ENCODE measurements around the gene MYLK4.
A peak's percentile ranks its signal among the peaks of the same experiment; 100 is the strongest.

MYLK4 gene

DNA sequence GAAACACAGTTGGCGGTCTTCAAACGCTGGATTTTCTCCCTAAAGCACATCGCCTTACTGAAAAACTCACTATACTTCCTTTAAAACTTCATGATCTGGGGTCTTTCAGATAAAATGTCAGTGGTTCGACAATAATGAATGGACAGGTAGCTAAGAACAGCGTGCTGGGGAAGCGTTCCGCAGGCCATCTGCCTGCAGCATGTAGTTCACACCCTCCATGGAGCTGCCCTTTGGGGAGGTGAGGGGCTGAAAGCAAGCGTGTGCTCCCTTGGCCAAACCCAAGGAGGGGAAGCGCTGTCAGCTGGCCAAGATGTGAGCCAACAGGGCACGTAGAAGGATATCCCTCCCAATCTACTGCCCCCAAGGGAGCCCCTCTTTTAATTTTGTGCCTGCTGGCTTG, 20.8 kb downstream of the MYLK4 start:
- H3K27me3 Mint-ChIP-seq: peaks cover 5% of the 10 kb centered on the region
- intact Hi-C loops (cut with micrococcal nuclease): no loop called here
- H3K27ac Mint-ChIP-seq: no peak overlapping the region
- H3K4me3 Mint-ChIP-seq: no peak overlapping the region
- H3K9me3 Mint-ChIP-seq: no peaks in the 10 kb centered on the region
- H3K36me3 Mint-ChIP-seq (ENCODE audit: low read depth): no peaks in the 10 kb centered on the region
- peaks cover 50% of the 10 kb centered on the region for H3K4me1 Mint-ChIP-seq (ENCODE audit: low read depth)

DNA sequence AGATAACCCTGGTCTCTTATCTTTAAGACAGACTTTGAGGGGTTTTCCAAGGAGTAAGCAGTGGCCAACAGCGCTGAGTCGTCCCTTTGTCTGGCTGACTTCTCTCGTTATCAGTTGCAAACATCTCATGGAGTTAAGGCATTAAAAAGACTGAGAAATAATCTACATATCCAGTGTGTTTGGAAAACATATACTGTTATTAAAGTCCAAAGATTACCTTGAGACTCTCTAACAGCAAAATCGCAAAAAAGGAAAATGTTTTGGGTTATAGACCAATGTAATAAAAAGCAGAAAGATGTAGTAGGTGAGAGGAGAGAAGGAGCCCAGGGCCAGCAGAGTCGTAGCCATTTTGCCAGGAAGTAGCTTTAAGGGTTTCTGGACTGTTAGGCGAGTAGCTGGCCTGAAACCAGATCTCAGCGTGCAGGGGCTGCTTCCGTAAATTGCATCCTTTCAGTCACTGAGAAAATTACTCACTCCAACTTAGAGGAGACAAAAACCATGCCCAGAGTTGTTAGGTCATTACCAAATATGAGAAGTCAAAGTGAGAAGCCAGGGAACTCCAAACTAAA, 24.6 kb downstream of the MYLK4 start:
- H3K4me3 Mint-ChIP-seq: no peak overlapping the region
- H3K36me3 Mint-ChIP-seq (ENCODE audit: low read depth): no peaks in the 10 kb centered on the region
- intact Hi-C loops (cut with micrococcal nuclease): no loop called here
- peak overlapping the region; percentile 75 for H3K27ac Mint-ChIP-seq
- H3K4me1 Mint-ChIP-seq (ENCODE audit: low read depth): peaks cover 38% of the 10 kb centered on the region
- peaks cover 5% of the 10 kb centered on the region for H3K27me3 Mint-ChIP-seq
- H3K9me3 Mint-ChIP-seq: no peaks in the 10 kb centered on the region

DNA sequence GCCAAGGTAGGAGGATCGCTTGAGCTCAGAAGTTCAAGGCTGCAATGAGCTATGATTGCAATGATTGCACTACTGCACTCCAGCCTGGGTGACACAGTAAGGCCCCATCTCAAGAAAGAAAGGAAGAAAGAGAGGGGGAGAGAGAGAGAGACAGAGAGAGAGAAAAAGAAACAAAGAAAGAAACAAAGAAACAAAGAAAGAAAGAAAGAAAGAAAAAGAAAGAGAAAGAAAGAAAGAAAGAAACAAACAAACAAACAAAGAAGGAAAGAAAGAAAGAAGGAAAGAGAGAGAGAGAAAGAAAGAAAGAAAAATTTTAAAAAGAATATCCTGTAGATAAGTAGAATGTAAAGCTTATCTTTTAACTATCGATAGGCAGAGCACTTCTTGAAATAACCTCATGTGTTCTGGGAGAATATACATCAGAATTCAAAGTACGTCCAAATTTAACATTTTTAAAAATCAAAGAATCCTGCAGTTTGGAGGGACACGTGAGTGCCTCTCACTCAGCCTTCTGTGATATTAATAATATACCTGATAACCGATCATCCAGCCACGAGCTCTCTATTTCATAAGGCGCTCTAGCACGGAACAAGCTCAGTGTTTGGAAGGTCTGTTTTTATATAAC, 25.2 kb downstream of the MYLK4 start:
- intact Hi-C loops (cut with micrococcal nuclease): no loop called here
- Mint-ChIP-seq H3K4me3 (no peak overlapping the region), H3K9me3 (no peaks in the 10 kb centered on the region), H3K27ac (peak overlapping the region; percentile 75), H3K4me1 (ENCODE audit: low read depth) (peaks cover 38% of the 10 kb centered on the region), H3K36me3 (ENCODE audit: low read depth) (no peaks in the 10 kb centered on the region), H3K27me3 (peaks cover 5% of the 10 kb centered on the region)

DNA sequence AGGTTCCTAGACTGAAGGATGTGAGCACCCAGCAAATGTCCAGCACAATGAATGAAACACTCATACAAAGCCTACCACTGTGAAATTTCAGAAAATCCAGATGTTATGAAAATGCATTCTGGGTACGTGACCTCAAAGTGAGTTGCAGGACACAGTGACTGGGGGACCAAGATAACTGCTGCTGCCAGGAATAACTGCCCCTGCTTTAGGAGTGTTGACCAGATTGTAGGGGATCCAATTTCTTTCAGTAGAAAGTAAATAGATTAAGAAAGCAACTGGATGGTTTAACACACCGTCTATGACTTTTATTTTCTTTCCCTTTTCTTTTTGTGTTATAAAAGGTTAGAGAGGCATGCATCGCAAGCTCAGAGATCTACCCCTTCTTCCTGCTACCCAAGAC, 29.5 kb downstream of the MYLK4 start:
- intact Hi-C loops (cut with micrococcal nuclease): no loop called here

DNA sequence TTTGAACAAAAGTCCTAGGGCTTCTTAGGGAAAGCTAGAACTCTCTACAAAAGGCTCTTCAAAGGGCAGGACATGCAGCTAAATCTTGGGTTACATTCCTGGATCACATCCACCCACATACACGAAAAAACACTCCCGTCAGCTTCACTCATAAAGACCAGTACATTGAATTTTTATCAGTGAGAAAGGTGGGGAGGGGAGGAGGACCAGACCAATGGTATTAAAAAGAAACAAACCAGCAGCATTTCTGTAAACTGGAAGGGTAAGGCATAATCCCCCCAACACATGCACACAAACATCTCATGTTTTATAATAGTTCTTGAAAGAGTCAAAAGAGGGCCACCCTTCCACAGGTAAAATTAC, 31.6 kb downstream of the MYLK4 start:
- no peaks in the 10 kb centered on the region for H3K27me3 Mint-ChIP-seq
- H3K4me3 Mint-ChIP-seq: no peak overlapping the region
- H3K4me1 Mint-ChIP-seq (ENCODE audit: low read depth): peaks cover 25% of the 10 kb centered on the region
- intact Hi-C loops (cut with micrococcal nuclease): no loop called here
- no peaks in the 10 kb centered on the region for H3K36me3 Mint-ChIP-seq (ENCODE audit: low read depth)
- no peak overlapping the region for H3K27ac Mint-ChIP-seq
- H3K9me3 Mint-ChIP-seq: no peaks in the 10 kb centered on the region

More for the DNA sequence above, 29.5 kb downstream of the MYLK4 start:
- peaks cover 37% of the 10 kb centered on the region for H3K4me1 Mint-ChIP-seq (ENCODE audit: low read depth)
- H3K27me3 Mint-ChIP-seq: no peaks in the 10 kb centered on the region
- no peak overlapping the region for H3K4me3 Mint-ChIP-seq
- H3K27ac Mint-ChIP-seq: no peak overlapping the region
- no peaks in the 10 kb centered on the region for H3K36me3 Mint-ChIP-seq (ENCODE audit: low read depth)
- H3K9me3 Mint-ChIP-seq: no peaks in the 10 kb centered on the region

DNA sequence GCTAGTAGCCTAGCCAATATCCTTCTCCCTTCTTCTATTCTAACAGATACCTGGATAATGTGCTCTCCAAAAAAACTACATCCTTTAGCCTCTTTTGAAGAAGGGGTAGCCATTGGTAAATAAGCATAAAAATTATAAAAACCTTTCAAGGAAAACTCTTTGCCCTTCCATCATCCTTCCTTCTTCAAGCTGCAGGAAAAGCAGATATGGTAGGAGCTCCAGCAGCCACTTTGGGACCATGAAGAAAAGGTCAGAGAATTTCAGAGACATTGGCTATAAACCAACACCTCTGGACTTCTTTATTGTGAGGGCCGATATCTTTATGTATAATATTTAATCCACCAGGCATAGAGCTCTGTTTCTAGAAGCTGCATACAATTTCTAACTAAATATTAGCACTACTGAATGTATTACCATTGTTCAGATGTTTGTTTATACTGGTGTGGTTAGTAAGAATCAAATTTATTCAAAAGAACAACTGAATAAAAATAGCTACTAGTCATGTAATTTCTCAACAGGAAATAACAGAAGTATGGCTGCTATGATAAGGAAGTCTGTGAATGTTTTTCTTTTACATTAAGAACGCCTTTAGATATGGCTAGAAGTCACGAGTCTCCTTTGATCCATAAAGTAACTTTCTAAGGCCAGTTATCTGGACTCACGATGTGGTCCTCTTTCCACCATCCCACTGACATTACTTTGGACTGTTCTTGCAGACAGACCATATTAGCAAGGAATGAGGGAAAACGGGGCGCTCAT, 32.2 kb downstream of the MYLK4 start:
- intact Hi-C loops (cut with micrococcal nuclease): no loop called here
- Mint-ChIP-seq H3K4me3 (no peak overlapping the region), H3K9me3 (no peaks in the 10 kb centered on the region), H3K27me3 (no peaks in the 10 kb centered on the region), H3K36me3 (ENCODE audit: low read depth) (no peaks in the 10 kb centered on the region), H3K27ac (no peak overlapping the region), H3K4me1 (ENCODE audit: low read depth) (peaks cover 29% of the 10 kb centered on the region)

DNA sequence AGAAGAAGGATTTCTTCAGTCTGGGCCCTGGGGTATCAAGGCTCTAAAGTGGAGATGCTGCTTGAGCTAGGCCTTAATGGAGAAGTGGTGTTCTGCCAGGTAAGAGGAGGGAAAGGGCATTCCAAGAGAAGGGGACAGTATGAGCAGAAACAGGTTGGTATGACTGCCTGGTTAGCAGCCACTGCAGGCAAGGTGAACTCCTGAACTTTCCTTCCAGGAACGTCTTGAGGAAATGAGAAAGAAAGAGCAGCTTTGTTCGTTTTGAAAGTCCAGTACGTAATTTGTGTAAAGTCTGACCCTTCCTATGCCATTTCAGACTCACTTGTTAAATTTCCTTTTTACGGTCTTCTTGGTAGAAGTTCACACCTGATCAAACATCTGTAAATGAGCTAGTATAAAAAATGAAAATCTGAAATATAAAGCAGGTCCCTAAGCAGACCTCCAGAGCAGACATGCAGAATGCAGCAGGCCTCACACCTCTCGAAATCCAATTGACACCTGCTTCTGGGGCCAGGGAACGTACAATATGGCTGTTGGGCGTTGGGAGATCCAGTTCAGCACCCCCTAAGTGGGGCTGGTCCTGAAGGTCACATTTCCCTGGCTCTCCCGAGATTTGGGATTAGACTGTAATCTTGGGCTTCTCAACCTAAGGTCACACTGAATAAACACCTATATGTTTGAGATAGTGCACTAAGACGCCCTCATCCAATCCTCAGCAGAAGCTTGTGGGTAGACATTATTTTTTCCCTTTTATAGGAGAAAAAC, 33.6 kb downstream of the MYLK4 start:
- no peak overlapping the region for H3K4me3 Mint-ChIP-seq
- H3K4me1 Mint-ChIP-seq (ENCODE audit: low read depth): peaks cover 29% of the 10 kb centered on the region
- no peaks in the 10 kb centered on the region for H3K36me3 Mint-ChIP-seq (ENCODE audit: low read depth)
- H3K27me3 Mint-ChIP-seq: no peaks in the 10 kb centered on the region
- no peak overlapping the region for H3K27ac Mint-ChIP-seq
- intact Hi-C loops (cut with micrococcal nuclease): no loop called here
- peaks cover 3% of the 10 kb centered on the region for H3K9me3 Mint-ChIP-seq

DNA sequence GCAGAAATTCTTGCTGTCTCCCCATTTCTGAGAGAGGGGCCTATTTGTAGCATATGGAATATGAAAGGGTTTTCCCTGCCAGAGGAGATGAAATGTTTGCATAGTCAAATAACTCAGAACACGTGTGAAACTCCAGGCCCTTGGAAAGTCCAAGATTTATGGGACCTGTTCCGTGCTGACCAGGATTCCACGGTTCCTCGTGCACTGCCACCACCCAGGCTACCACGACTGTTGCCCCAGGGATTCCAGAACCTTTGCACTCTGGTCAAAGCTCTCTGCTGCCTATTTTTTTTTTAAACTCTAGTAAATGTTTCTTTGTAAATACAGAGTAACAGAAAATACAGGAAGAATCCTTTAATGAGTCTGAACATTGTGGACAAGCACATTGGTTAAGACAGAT, 35.0 kb downstream of the MYLK4 start:
- Mint-ChIP-seq H3K4me1 (ENCODE audit: low read depth) (peaks cover 29% of the 10 kb centered on the region), H3K27ac (no peak overlapping the region), H3K4me3 (no peak overlapping the region), H3K36me3 (ENCODE audit: low read depth) (peaks cover under 1% of the 10 kb centered on the region), H3K9me3 (peaks cover 17% of the 10 kb centered on the region), H3K27me3 (no peaks in the 10 kb centered on the region)
- intact Hi-C loops (cut with micrococcal nuclease): no loop called here

DNA sequence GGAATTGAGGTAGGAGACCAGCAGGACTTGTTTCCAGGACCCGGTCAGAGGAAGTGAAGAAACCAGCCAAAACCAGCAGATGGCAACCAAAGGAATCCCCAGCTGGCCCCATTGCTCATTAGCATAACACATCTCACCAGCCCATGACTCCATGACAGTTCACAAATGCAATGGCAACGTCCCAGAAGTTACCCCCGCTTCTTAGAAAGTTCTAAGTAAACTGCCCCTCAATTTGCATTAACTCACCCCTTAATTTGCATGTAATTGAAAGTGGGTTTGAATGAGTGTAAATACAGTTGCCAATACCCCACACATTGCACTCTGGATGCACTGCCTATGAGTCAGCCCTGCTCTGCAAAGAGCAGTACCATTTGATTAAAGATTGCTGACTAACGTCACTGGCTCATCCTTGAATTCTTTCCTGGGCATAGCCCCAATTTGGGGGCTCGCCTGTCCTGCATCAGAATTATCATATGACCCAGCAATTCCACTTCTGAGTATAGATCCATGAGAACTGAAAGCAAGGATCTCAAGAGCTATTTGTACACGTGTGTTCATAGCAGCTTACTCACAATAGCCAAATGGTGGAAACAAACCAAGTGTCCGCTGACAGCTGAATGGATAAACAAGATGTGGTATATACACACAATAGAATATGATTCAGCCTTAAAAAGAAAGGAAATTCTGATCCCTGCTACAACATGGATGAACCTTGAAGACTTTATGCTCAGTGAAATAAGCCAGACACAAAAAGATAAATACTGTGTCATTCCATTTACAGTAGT, 36.4 kb downstream of the MYLK4 start:
- H3K27me3 Mint-ChIP-seq: no peaks in the 10 kb centered on the region
- peaks cover 7% of the 10 kb centered on the region for H3K36me3 Mint-ChIP-seq (ENCODE audit: low read depth)
- H3K27ac Mint-ChIP-seq: no peak overlapping the region
- H3K4me1 Mint-ChIP-seq (ENCODE audit: low read depth): peaks cover 28% of the 10 kb centered on the region
- H3K9me3 Mint-ChIP-seq: peaks cover 31% of the 10 kb centered on the region
- intact Hi-C loops (cut with micrococcal nuclease): no loop called here
- no peak overlapping the region for H3K4me3 Mint-ChIP-seq

DNA sequence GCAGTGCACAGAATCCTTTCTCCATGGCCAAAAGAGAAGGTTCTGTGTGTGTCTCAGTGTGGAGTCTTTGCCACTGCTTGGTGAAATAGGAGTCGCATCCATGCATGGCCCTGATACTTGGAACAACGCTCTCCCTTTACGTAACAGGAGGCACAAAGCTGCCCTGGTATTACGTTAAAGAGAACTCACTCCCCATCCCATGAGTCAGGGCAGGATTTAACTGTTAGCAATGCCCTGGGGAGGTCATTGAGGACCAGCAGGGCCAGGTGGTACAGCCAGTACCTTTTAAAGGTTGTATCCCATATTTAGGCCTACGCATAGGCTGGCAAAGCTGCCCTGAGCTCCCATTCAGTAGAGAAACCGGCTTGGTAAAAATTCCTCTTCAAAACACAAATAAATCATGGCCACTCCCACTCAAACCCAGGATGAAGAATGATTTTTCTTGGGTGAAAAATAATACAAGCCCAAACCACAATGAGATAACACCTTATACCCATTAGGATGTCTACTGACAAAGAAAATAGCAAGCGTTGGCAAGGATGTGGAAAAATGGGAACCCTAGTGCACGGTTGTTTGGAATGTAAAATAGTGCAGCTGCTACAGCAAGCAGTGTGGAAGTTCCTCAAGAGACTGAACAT, 37.1 kb downstream of the MYLK4 start:
- Mint-ChIP-seq H3K9me3 (peaks cover 38% of the 10 kb centered on the region), H3K27me3 (no peaks in the 10 kb centered on the region), H3K4me3 (no peak overlapping the region), H3K36me3 (ENCODE audit: low read depth) (peaks cover 7% of the 10 kb centered on the region), H3K4me1 (ENCODE audit: low read depth) (peaks cover 22% of the 10 kb centered on the region), H3K27ac (no peak overlapping the region)
- intact Hi-C loops (cut with micrococcal nuclease): no loop called here

DNA sequence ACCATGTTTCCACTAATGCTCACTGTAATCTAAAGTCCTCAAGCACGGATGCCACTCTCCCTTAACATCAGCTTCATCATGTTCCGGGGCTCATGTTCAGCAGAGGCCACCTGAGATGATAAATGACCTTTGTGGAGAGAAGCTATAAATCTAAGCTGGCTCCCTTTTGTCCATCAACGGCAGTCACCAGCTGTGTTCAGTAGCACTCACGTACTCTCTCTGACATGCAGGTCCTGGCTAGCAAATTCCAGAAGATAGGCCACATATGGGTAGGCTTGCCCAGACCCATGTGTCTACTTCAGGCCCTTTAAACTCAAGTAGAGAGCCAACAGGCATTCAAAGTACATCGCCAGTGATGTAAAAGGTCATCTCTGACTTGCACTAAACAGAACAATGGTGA, 38.6 kb downstream of the MYLK4 start:
- peaks cover 39% of the 10 kb centered on the region for H3K9me3 Mint-ChIP-seq
- H3K4me1 Mint-ChIP-seq (ENCODE audit: low read depth): peaks cover 13% of the 10 kb centered on the region
- H3K36me3 Mint-ChIP-seq (ENCODE audit: low read depth): peaks cover 7% of the 10 kb centered on the region
- no peaks in the 10 kb centered on the region for H3K27me3 Mint-ChIP-seq
- no peak overlapping the region for H3K27ac Mint-ChIP-seq
- H3K4me3 Mint-ChIP-seq: no peak overlapping the region
- intact Hi-C loops (cut with micrococcal nuclease): no loop called here

DNA sequence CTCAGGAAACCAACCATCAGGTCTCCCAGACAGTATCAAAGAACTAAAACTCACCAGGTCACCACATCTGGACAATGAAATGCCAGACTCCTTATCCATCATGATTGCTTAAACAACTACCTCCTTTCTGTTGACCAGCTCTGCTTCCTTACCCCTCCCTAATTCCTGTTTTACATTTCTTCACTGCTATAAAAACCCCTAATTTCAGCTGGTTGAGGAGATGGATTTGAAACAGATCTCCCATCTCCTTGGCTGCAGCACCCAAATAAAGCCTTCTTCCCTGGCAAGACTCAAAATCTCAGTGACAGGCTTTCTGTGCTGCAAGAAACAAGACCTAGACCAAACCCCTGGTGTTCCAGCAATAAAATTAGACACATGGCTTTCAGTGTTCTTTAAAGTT, 40.3 kb downstream of the MYLK4 start:
- H3K27me3 Mint-ChIP-seq: no peaks in the 10 kb centered on the region
- H3K4me3 Mint-ChIP-seq: no peak overlapping the region
- H3K4me1 Mint-ChIP-seq (ENCODE audit: low read depth): peaks cover 14% of the 10 kb centered on the region
- intact Hi-C loops (cut with micrococcal nuclease): no loop called here
- H3K36me3 Mint-ChIP-seq (ENCODE audit: low read depth): peaks cover 7% of the 10 kb centered on the region
- peaks cover 39% of the 10 kb centered on the region for H3K9me3 Mint-ChIP-seq
- no peak overlapping the region for H3K27ac Mint-ChIP-seq

DNA sequence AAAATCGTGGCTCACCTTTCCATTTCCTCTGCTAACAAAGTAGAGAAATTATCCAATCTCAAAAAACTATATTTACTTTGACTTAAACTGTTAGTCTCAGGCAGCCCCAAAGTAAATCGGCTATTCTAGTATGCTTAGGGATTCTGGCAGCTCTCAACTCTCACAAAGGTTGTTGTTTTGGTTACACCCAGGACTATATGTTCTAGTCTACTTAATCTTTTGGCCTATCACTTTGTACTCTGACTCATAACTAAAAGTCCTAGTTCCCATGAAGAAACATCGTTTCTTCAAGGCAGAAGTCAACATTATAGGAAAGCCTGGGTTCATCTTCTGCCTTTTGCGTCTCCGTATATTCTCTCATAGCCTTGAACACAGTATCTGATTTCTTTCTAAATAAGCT, 42.3 kb downstream of the MYLK4 start:
- peaks cover 5% of the 10 kb centered on the region for H3K4me1 Mint-ChIP-seq (ENCODE audit: low read depth)
- peaks cover 39% of the 10 kb centered on the region for H3K9me3 Mint-ChIP-seq
- no peak overlapping the region for H3K27ac Mint-ChIP-seq
- no peak overlapping the region for H3K4me3 Mint-ChIP-seq
- no peaks in the 10 kb centered on the region for H3K27me3 Mint-ChIP-seq
- peaks cover 7% of the 10 kb centered on the region for H3K36me3 Mint-ChIP-seq (ENCODE audit: low read depth)
- intact Hi-C loops (cut with micrococcal nuclease): no loop called here
